NB4 (cell line): Measurements from ENCODE around the gene ARSI.

Experiments
- DNase-seq: peaks from one replicate; pipeline ENCODE4 v3.0.0; 2010; ENCODE audit warnings: low read depth
- H3K4me3 ChIP-seq: one replicate; pipeline ENCODE4 v1.5.1; 2011; ENCODE audit warnings: mild to moderate bottlenecking, low read depth, low read length, moderate library complexity
- CTCF ChIP-seq: IDR thresholded peaks from one replicate; pipeline ENCODE4 v1.5.1; 2012; ENCODE audit warnings: low read depth, low read length
- MAX ChIP-seq: IDR thresholded peaks from 2 replicates; pipeline ENCODE4 v1.6.1; 2011; ENCODE audit warnings: low read depth, low read length
- MYC ChIP-seq: IDR thresholded peaks from 2 replicates; pipeline ENCODE4 v1.6.1; 2011; ENCODE audit warnings: low read depth, low read length
- POLR2A ChIP-seq: IDR thresholded peaks from 2 replicates; pipeline ENCODE4 v1.6.1; 2011; ENCODE audit warnings: mild to moderate bottlenecking; ENCODE audit not compliant: insufficient read length; ENCODE audit errors: extremely low read depth

Gene ARSI

GRCh38 chr5:150297934-150298595, 4.6 kb downstream of the ARSI start:
- no peak for TF ChIP-seq CTCF
- H3K4me3 ChIP-seq: no peak overlapping the region
- no peak for DNase-seq

GRCh38 chr5:150297236-150297890, 5.3 kb downstream of the ARSI start:
- no peak overlapping the region for H3K4me3 ChIP-seq
- DNase-seq: no peak
- TF ChIP-seq POLR2A: no peak
- TF ChIP-seq CTCF: no peak
- no peak for TF ChIP-seq MYC
- TF ChIP-seq MAX: no peak

- TF ChIP-seq POLR2A: no peak
- TF ChIP-seq MYC: no peak
- TF ChIP-seq CTCF: no peak
- TF ChIP-seq MAX: no peak
- DNase-seq: no peak
- H3K4me3 ChIP-seq: no peak overlapping the region
Observed at GRCh38 chr5:150296496-150296895, 6.2 kb downstream of the ARSI start.

- no peak overlapping the region for H3K4me3 ChIP-seq
- TF ChIP-seq MYC: no peak
- TF ChIP-seq CTCF: no peak
- TF ChIP-seq POLR2A: no peak
- TF ChIP-seq MAX: no peak
- DNase-seq: no peak
Observed at GRCh38 chr5:150295741-150296486, 6.8 kb downstream of the ARSI start.

- TF ChIP-seq POLR2A (no peak), CTCF (no peak), MAX (no peak), MYC (no peak)
- H3K4me3 ChIP-seq: no peak overlapping the region
- no peak for DNase-seq
Observed at GRCh38 chr5:150295172-150295634, 7.5 kb downstream of the ARSI start.
